HepG2 (cell line): ENCODE measurements around the gene KLF5. TPM values are rescaled to one million over a fixed set of nuclear protein-coding genes. Genes with fewer than 3 reads are reported as not detected.

Experiments used
- AHR ChIP-seq: IDR thresholded peaks from 2 replicates; pipeline ENCODE4 v1.6.1; 2018; ENCODE audit warnings: missing genetic modification reagents, missing compliant biosample characterization
- BHLHE40 ChIP-seq: IDR thresholded peaks from 2 replicates; pipeline ENCODE4 v1.6.1; 2011; ENCODE audit warnings: low read length, improper control_type of control experiment
- CREM ChIP-seq, 2 experiments: sonication (generic) in 1 of 2; formaldehyde crosslinking in 1 of 2; IDR thresholded peaks; 2 replicates each; pipeline versions ENCODE4 v1.4.0 to v1.6.1; 2016 to 2020; ENCODE audit warnings: antibody characterized with exemption in 1 of 2, mild to moderate bottlenecking in 1 of 2, missing genetic modification reagents in 1 of 2
- HNF4A ChIP-seq: sonication (generic); formaldehyde crosslinking; IDR thresholded peaks from 2 replicates; pipeline ENCODE4 v1.4.0; 2020; ENCODE audit warnings: missing genetic modification reagents
- HNF4G ChIP-seq, 2 experiments: sonication (generic) in 1 of 2; formaldehyde crosslinking in 1 of 2; IDR thresholded peaks; 2 replicates each; pipeline versions ENCODE4 v1.4.0 to v1.6.1; 2011 to 2020; ENCODE audit warnings: borderline replicate concordance in 2 of 2, low read depth in 2 of 2, mild to moderate bottlenecking in 2 of 2, low read length in 1 of 2, missing genetic modification reagents in 1 of 2, moderate library complexity in 1 of 2
- KAT8 ChIP-seq: IDR thresholded peaks from 2 replicates; pipeline ENCODE4 v1.6.1; 2016; ENCODE audit warnings: missing genetic modification reagents, missing compliant biosample characterization
- KDM5A ChIP-seq: fragments of 200-600 bp; sonication (generic); IDR thresholded peaks from 2 replicates; pipeline ENCODE4 v1.7.0; 2018; ENCODE audit warnings: antibody characterized with exemption, mild to moderate bottlenecking, low read length, borderline replicate concordance
- KLF13 ChIP-seq: sonication (generic); formaldehyde crosslinking; IDR thresholded peaks from 2 replicates; pipeline ENCODE4 v1.4.0; 2020; ENCODE audit warnings: mild to moderate bottlenecking, missing genetic modification reagents
- NCOA2 ChIP-seq: sonication (generic); formaldehyde crosslinking; IDR thresholded peaks from 2 replicates; pipeline ENCODE4 v1.8.0; 2022; ENCODE audit warnings: inconsistent platforms
- PHF5A ChIP-seq: IDR thresholded peaks from one replicate; pipeline ENCODE4 v1.6.1; 2018; ENCODE audit warnings: low read depth, missing genetic modification reagents; ENCODE audit not compliant: unreplicated experiment
- RFX1 ChIP-seq: fragments of 450-650 bp; IDR thresholded peaks from 2 replicates; pipeline ENCODE4 v1.6.1; 2017
- SAFB2 ChIP-seq: sonication (generic); formaldehyde crosslinking; IDR thresholded peaks from 2 replicates; pipeline ENCODE4 v1.5.1; 2020; ENCODE audit warnings: missing genetic modification reagents, low read depth, mild to moderate bottlenecking, borderline replicate concordance
- SAP130 ChIP-seq: IDR thresholded peaks from 2 replicates; pipeline ENCODE4 v1.6.1; 2016; ENCODE audit warnings: low read depth
- WIZ ChIP-seq: sonication (generic); formaldehyde crosslinking; IDR thresholded peaks from 2 replicates; pipeline ENCODE4 v1.5.1; 2020; ENCODE audit warnings: mild to moderate bottlenecking, missing genetic modification reagents
- ZBTB3 ChIP-seq: sonication (generic); formaldehyde crosslinking; IDR thresholded peaks from 2 replicates; pipeline ENCODE4 v1.4.0; 2020; ENCODE audit warnings: low read depth, mild to moderate bottlenecking, moderate library complexity, missing genetic modification reagents, borderline replicate concordance
- ZBTB7B ChIP-seq: sonication (generic); formaldehyde crosslinking; IDR thresholded peaks from 2 replicates; pipeline ENCODE4 v1.4.0; 2020; ENCODE audit warnings: missing genetic modification reagents
- ZFP36 ChIP-seq: fragments of 150-350 bp; IDR thresholded peaks from 2 replicates; pipeline ENCODE4 v1.6.1; 2018; ENCODE audit warnings: borderline replicate concordance, low read length, low read depth; ENCODE audit not compliant: partially characterized antibody
- ZNF234 ChIP-seq: sonication (generic); formaldehyde crosslinking; conservative IDR thresholded peaks from 2 replicates; pipeline ENCODE4 v1.5.1; 2020; ENCODE audit warnings: mild to moderate bottlenecking, missing genetic modification reagents
- ZNF446 ChIP-seq: sonication (generic); formaldehyde crosslinking; IDR thresholded peaks from 2 replicates; pipeline ENCODE4 v1.5.0; 2020; ENCODE audit warnings: mild to moderate bottlenecking, missing genetic modification reagents
- ZNF605 ChIP-seq: sonication (generic); formaldehyde crosslinking; IDR thresholded peaks from 2 replicates; pipeline ENCODE4 v1.8.0; 2022; ENCODE audit warnings: mild to moderate bottlenecking, missing genetic modification reagents
- ZSCAN25 ChIP-seq: sonication (generic); formaldehyde crosslinking; IDR thresholded peaks from 2 replicates; pipeline ENCODE4 v1.8.0; 2022; ENCODE audit warnings: mild to moderate bottlenecking, missing genetic modification reagents
- ZSCAN31 ChIP-seq: sonication (generic); formaldehyde crosslinking; IDR thresholded peaks from 2 replicates; pipeline ENCODE4 v1.5.0; 2020; ENCODE audit warnings: low read depth, mild to moderate bottlenecking, missing genetic modification reagents
- polyA plus RNA-seq, 8 experiments: library from polyadenylated mRNA; depleted of rRNA in 3 of 8; stranded (reverse) in 7 of 8; unstranded in 1 of 8; fragments of >200 nt; fragmentation: Illumina TruSeq in 4 of 8; extraction: Trizol in 4 of 8; gene quantifications; 2 replicates each; pipeline versions ENCODE4 v1.2.1 to v1.2.3, GENCODE V29; 2011 to 2016; ENCODE audit warnings: low read depth in 4 of 8, missing spikeins in 1 of 8, mixed read lengths in 1 of 8; ENCODE audit not compliant: insufficient read depth in 1 of 8
- total RNA-seq, 5 experiments: library from RNA; depleted of rRNA; stranded (reverse); fragments of >200 nt; fragmentation: Illumina TruSeq; extraction: Trizol; gene quantifications; 2 replicates each; pipeline ENCODE4 v1.2.3, GENCODE V29; 2016; ENCODE audit warnings: low read depth in 1 of 5
- TF ChIP-seq, protein P1 (sequence below): sonication (generic); formaldehyde crosslinking; conservative IDR thresholded peaks from 2 replicates; pipeline ENCODE4 v1.5.0; 2020; ENCODE audit warnings: missing genetic modification reagents
- TF ChIP-seq, protein P2 (sequence below): IDR thresholded peaks from 2 replicates; pipeline ENCODE4 v1.6.1; 2012; ENCODE audit warnings: low read length, improper control_type of control experiment

KLF5 gene
- total and polyA plus RNA-seq, 2 of the 13 experiments (the other 11 are each of a cell fraction or from before 2014, with no cell fraction given), result 1.7 to 9.2 TPM

GRCh38 chr13:73090116-73090822, 31.5 kb downstream of the KLF5 start (continued):
- TF ChIP-seq KLF13 (no peak), ZFP36 (no peak), AHR (CRISPR knock-in tag) (no peak), ZBTB7B (peak; percentile 66; the same call in 1 of the 2 replicates), WIZ (CRISPR knock-in tag) (no peak), NCOA2 (CRISPR knock-in tag) (peak; percentile 78), HNF4A (CRISPR knock-in tag) (no peak), ZNF605 (CRISPR knock-in tag) (no peak), PHF5A (CRISPR knock-in tag) (no peak), ZNF234 (CRISPR knock-in tag) (no peak), KAT8 (CRISPR knock-in tag) (peak; percentile 66), KDM5A (no peak), ZBTB3 (CRISPR knock-in tag) (no peak), BHLHE40 (no peak), ZSCAN25 (CRISPR knock-in tag) (no peak), HNF4G (IDR thresholded peaks at IDR 0.05; ENCODE audit: borderline replicate concordance, low read depth, low read length) (no peak), HNF4G (CRISPR knock-in tag; IDR thresholded peaks at IDR 0.05; ENCODE audit: borderline replicate concordance, low read depth) (no peak), SAP130 (CRISPR knock-in tag) (peak; percentile 71), RFX1 (no peak), CREM (IDR thresholded peaks at IDR 0.05) (peak; percentile 76), CREM (CRISPR knock-in tag; IDR thresholded peaks at IDR 0.05) (no peak), ZSCAN31 (CRISPR knock-in tag) (no peak), SAFB2 (CRISPR knock-in tag) (peak; percentile 44; the same call in 1 of the 2 replicates), ZNF446 (CRISPR knock-in tag) (no peak)
- TF ChIP-seq, protein P1, sequence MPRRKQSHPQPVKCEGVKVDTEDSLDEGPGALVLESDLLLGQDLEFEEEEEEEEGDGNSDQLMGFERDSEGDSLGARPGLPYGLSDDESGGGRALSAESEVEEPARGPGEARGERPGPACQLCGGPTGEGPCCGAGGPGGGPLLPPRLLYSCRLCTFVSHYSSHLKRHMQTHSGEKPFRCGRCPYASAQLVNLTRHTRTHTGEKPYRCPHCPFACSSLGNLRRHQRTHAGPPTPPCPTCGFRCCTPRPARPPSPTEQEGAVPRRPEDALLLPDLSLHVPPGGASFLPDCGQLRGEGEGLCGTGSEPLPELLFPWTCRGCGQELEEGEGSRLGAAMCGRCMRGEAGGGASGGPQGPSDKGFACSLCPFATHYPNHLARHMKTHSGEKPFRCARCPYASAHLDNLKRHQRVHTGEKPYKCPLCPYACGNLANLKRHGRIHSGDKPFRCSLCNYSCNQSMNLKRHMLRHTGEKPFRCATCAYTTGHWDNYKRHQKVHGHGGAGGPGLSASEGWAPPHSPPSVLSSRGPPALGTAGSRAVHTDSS (CRISPR knock-in tag), result no peak
- TF ChIP-seq, protein P2, sequence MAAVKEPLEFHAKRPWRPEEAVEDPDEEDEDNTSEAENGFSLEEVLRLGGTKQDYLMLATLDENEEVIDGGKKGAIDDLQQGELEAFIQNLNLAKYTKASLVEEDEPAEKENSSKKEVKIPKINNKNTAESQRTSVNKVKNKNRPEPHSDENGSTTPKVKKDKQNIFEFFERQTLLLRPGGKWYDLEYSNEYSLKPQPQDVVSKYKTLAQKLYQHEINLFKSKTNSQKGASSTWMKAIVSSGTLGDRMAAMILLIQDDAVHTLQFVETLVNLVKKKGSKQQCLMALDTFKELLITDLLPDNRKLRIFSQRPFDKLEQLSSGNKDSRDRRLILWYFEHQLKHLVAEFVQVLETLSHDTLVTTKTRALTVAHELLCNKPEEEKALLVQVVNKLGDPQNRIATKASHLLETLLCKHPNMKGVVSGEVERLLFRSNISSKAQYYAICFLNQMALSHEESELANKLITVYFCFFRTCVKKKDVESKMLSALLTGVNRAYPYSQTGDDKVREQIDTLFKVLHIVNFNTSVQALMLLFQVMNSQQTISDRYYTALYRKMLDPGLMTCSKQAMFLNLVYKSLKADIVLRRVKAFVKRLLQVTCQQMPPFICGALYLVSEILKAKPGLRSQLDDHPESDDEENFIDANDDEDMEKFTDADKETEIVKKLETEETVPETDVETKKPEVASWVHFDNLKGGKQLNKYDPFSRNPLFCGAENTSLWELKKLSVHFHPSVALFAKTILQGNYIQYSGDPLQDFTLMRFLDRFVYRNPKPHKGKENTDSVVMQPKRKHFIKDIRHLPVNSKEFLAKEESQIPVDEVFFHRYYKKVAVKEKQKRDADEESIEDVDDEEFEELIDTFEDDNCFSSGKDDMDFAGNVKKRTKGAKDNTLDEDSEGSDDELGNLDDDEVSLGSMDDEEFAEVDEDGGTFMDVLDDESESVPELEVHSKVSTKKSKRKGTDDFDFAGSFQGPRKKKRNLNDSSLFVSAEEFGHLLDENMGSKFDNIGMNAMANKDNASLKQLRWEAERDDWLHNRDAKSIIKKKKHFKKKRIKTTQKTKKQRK, result no peak
